Left lung (tissue), 10 donors: ENCODE data around the gene B4GALT6. TPM values are rescaled to one million over a fixed set of nuclear protein-coding genes. Genes with fewer than 3 reads are reported as not detected.

Experiments
- ATAC-seq: fragments of 200-7000 bp; cut with Tn5 transposase; one replicate; pipeline ENCODE4 v1.9.1; 2020; ENCODE audit warnings: moderate library complexity
- DNase-seq, 4 donors: peaks; one replicate each; pipeline ENCODE4 v3.0.0-alpha.2; 2013 to 2020
- H3K27ac ChIP-seq, 2 donors: fragments of 200-600 bp; sonication (generic) in 1 of 2; one replicate each; pipeline versions ENCODE4 v1.5.0 to v1.8.0; 2020 to 2021
- H3K27me3 ChIP-seq, 2 donors: fragments of 200-600 bp; sonication (generic) in 1 of 2; one replicate each; pipeline versions ENCODE4 v1.5.0 to v1.8.0; 2020 to 2021
- H3K36me3 ChIP-seq, 2 donors: fragments of 200-600 bp; sonication (generic) in 1 of 2; one replicate each; pipeline versions ENCODE4 v1.5.0 to v1.8.0; 2020 to 2021
- H3K4me1 ChIP-seq, 2 donors: fragments of 200-600 bp; one replicate each; pipeline ENCODE4 v1.8.0; 2021
- H3K4me3 ChIP-seq, 2 donors: fragments of 200-600 bp; sonication (generic) in 1 of 2; one replicate each; pipeline versions ENCODE4 v1.5.0 to v1.8.0; 2020 to 2021; ENCODE audit warnings: mild to moderate bottlenecking in 1 of 2
- H3K9me3 ChIP-seq, 2 donors: fragments of 200-600 bp; sonication (generic) in 1 of 2; one replicate each; pipeline versions ENCODE4 v1.5.0 to v1.8.0; 2020 to 2021
- intact Hi-C, 2 donors: fragments of 100-400 bp; cut with DNase I; formaldehyde crosslinking; loops; one replicate each; pipeline versions ENCODE4 v1.11.2 to v1.14.2; 2022
- polyA plus RNA-seq, 6 donors: library from polyadenylated mRNA; unstranded; fragments of 120-200 nt; gene quantifications; one replicate each; pipeline ENCODE4 v1.2.1, GENCODE V29; 2013; ENCODE audit not compliant: insufficient read length in 6 of 6
- total RNA-seq, 2 donors: library from RNA; stranded (reverse); fragmentation: NEBNext Ultra II Directional; extraction: Animal tissue kit (Norgen Biotek cat#: 25700); gene quantifications; one replicate each; pipeline ENCODE4 v1.2.1, GENCODE V29; 2021
- TF ChIP-seq, protein P1 (sequence below), 2 donors: fragments of 200-600 bp; sonication (generic) in 1 of 2; IDR thresholded peaks; one replicate each; pipeline versions ENCODE4 v1.5.0 to v1.8.0; 2021; ENCODE audit warnings: antibody characterized with exemption in 2 of 2
- donor health status: DM: no; HTN: yes; CAD: no.
- donor health status: DM: no; HTN: no; CAD: no.

B4GALT6 gene
- total and polyA plus RNA-seq, 8 donors: 4.6 to 22.7 (median 18.6) TPM

DNA sequence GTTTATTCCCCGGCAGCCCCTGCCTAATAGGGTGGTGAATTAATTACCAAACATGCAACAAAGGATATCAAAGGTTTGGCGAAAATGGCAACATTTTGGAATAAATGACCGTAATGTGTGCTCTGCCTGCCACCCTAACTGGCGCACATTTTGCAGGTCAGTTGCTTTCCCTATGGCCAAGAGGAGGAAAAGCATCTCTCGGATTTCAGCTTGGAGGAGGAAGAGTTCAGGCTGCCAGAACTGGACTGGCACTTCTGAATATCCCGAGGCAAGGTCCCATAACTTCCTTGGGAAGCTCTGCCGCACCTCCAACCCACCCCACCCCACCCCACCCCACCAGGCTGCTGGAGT lies 39.2 kb upstream of the B4GALT6 start:
- Histone ChIP-seq H3K27me3 (peaks cover 0 to 30% of the 10 kb centered on the region in 2 donors), H3K36me3 (no peaks in the 10 kb centered on the region), H3K27ac (no peak overlapping the region), H3K9me3 (peaks cover 0 to 11% of the 10 kb centered on the region in 2 donors), H3K4me1 (peaks cover 4 to 14% of the 10 kb centered on the region in 2 donors), H3K4me3 (peak overlapping the region; percentile 34 to 47)
- TF ChIP-seq, protein P1, sequence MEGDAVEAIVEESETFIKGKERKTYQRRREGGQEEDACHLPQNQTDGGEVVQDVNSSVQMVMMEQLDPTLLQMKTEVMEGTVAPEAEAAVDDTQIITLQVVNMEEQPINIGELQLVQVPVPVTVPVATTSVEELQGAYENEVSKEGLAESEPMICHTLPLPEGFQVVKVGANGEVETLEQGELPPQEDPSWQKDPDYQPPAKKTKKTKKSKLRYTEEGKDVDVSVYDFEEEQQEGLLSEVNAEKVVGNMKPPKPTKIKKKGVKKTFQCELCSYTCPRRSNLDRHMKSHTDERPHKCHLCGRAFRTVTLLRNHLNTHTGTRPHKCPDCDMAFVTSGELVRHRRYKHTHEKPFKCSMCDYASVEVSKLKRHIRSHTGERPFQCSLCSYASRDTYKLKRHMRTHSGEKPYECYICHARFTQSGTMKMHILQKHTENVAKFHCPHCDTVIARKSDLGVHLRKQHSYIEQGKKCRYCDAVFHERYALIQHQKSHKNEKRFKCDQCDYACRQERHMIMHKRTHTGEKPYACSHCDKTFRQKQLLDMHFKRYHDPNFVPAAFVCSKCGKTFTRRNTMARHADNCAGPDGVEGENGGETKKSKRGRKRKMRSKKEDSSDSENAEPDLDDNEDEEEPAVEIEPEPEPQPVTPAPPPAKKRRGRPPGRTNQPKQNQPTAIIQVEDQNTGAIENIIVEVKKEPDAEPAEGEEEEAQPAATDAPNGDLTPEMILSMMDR (IDR thresholded peaks at IDR 0.05): no peak
- ATAC-seq (no peak), DNase-seq (no peak)
- intact Hi-C loops: loop anchor here in 1 of 2 donors (5.0 kb wide), 1 partner anchor 166 kb away; no protein-coding TSS in a partner anchor

DNA sequence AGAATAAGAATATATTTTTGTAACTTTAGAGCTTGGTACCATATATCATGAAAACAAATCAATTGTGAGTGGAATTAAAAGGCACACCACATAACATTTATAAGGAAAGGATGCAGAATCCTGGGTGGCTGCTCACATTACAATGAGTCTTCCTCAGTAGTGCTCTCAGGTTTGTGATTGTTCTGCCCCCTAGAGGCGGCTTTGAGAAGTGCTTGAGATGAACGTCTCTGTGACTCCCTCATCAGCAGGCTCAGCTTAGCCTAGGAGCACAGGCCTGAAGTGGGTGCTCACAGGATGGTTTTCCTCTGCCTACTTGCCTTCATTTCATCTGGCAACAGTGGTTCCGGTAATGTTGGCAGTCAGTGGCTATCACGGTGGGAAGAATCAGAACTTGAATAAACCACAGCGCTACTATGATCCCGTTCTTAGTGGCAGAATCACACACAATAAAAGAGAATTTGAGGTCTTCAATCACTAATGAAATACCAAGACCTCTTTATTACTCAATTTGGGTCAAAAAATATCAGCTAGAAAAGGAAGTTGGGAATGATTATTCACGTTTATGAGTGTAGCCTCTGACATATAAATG lies 38.1 kb upstream of the B4GALT6 start:
- peaks cover 0 to 13% of the 10 kb centered on the region in 2 donors for H3K9me3 ChIP-seq
- TF ChIP-seq, protein P1 (IDR thresholded peaks at IDR 0.05): peak; percentile 85 to 92
- peaks cover 0 to 30% of the 10 kb centered on the region in 2 donors for H3K27me3 ChIP-seq
- H3K4me1 ChIP-seq: peaks cover 4 to 14% of the 10 kb centered on the region in 2 donors
- DNase-seq: peak in 3 of 4 donors; percentile 50 to 79 (median 64)
- no peak overlapping the region for H3K4me3 ChIP-seq
- H3K36me3 ChIP-seq: no peaks in the 10 kb centered on the region
- peak; percentile 97 for ATAC-seq
- intact Hi-C loops: loop anchor here in 1 of 2 donors (5.0 kb wide), 1 partner anchor 165 kb away; no protein-coding TSS in a partner anchor
- H3K27ac ChIP-seq: no peak overlapping the region

DNA sequence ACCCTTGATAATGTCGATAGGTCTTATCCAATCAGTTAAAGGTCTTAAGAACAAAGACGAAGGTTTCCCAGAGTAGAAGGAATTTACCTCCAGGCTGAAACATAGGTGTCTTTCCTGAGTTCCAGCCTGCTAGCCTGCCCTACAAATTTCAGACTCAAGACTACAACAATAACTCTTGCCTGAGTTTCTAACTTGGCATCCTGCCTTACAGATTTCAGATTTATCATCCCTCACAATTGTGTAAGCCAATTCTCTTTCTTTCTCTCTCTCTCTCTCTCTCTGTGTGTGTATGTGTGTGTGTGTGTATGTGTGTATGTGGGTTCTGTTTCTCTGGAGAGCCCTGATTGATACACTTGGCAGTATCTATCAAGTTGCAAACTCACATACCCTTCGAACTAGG lies 37.2 kb upstream of the B4GALT6 start:
- TF ChIP-seq, protein P1 (IDR thresholded peaks at IDR 0.05): no peak
- H3K27me3 ChIP-seq: peaks cover 0 to 30% of the 10 kb centered on the region in 2 donors
- DNase-seq (no peak), ATAC-seq (no peak)
- H3K4me1 ChIP-seq: peaks cover 4 to 14% of the 10 kb centered on the region in 2 donors
- peaks cover 0 to 13% of the 10 kb centered on the region in 2 donors for H3K9me3 ChIP-seq
- H3K27ac ChIP-seq: no peak overlapping the region
- no peaks in the 10 kb centered on the region for H3K36me3 ChIP-seq
- intact Hi-C loops: loop anchor here in 1 of 2 donors (5.0 kb wide), 1 partner anchor 164 kb away; no protein-coding TSS in a partner anchor
- H3K4me3 ChIP-seq: no peak overlapping the region

GRCh38 chr18:31720867-31721266 lies 36.5 kb upstream of the B4GALT6 start:
- intact Hi-C loops: loop anchor here in 1 of 2 donors (5.0 kb wide), 1 partner anchor 164 kb away; no protein-coding TSS in a partner anchor
- DNase-seq: no peak
- H3K36me3 ChIP-seq: no peaks in the 10 kb centered on the region
- H3K4me1 ChIP-seq: peaks cover 4 to 14% of the 10 kb centered on the region in 2 donors
- TF ChIP-seq, protein P1 (IDR thresholded peaks at IDR 0.05): no peak
- no peak overlapping the region for H3K4me3 ChIP-seq
- ATAC-seq: peak; percentile 30
- no peak overlapping the region for H3K27ac ChIP-seq
- H3K27me3 ChIP-seq: peaks cover 0 to 24% of the 10 kb centered on the region in 2 donors
- peaks cover 0 to 13% of the 10 kb centered on the region in 2 donors for H3K9me3 ChIP-seq

GRCh38 chr18:31719363-31720006 lies 35.1 kb upstream of the B4GALT6 start:
- ATAC-seq (no peak), DNase-seq (no peak)
- intact Hi-C loops: loop anchor here in 1 of 2 donors (5.0 kb wide), 1 partner anchor 162 kb away; no protein-coding TSS in a partner anchor
- H3K9me3 ChIP-seq: peaks cover 0 to 13% of the 10 kb centered on the region in 2 donors
- H3K4me3 ChIP-seq: no peak overlapping the region
- no peak overlapping the region for H3K27ac ChIP-seq
- H3K36me3 ChIP-seq: no peaks in the 10 kb centered on the region
- peaks cover 0 to 15% of the 10 kb centered on the region in 2 donors for H3K27me3 ChIP-seq
- TF ChIP-seq, protein P1 (IDR thresholded peaks at IDR 0.05): no peak
- peaks cover 1 to 8% of the 10 kb centered on the region in 2 donors for H3K4me1 ChIP-seq
